ENCODE data around the gene SCGB1A1. TPM values are rescaled to one million over a fixed set of nuclear protein-coding genes. Genes with fewer than 3 reads are reported as not detected.

Gene SCGB1A1
- total RNA-seq, 1 experiment from 2014 or later, result not detected

DNA sequence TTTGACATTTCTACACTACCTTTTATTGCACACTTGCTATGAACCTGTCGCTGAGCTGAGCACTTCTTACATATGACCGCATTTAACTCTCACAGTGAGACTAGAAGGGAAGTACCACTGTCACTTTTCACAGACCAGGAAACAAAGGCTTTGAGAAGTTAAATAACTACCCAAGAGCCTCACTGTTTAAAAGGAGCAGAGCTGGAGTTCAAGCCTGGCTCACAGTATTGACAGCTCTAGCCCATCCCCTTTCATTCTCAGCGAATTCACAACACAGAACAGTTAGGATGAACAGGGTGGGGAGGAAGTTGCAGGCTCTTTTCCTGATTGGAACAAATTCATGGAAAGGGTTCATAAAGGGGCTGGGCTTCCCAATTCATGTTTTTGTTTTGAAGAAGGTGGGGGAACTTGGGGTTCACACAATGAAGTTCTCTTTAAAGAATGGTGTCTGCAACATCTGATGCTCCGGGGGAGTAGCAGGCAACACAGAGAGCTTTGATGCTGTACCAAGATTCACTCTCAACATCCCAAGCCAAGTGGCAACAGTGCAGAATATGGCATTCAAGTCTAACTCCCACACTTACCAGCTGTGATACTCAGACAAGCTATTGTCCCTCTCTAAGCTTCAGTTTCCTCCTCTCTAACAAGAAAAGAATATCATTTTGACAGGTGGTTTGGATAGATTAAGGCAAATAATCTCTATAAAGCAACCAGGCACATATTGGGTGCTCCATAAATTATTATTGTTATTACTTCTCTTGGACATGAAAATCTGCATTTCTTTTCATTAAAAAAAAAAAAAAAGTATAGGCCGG lies 17.2 kb downstream of the SCGB1A1 start:
- no peak for TF ChIP-seq CTCF (IDR thresholded peaks at IDR 0.05; ENCODE audit: unreplicated experiment)
- ChIA-PET CTCF (interaction anchor here (0.6 to 3.1 kb wide), 3 partner anchors 11 to 125 kb away, joined by 3 to 18 read pairs (median 6); no protein-coding TSS in a partner anchor), POLR2A (no interaction called here)
- no peaks in the 10 kb centered on the region for H3K36me3 Mint-ChIP-seq (ENCODE audit: insufficient read depth, unreplicated experiment)
- peaks cover 6% of the 10 kb centered on the region for H3K4me1 Mint-ChIP-seq (ENCODE audit: insufficient read depth, unreplicated experiment)
- no peaks in the 10 kb centered on the region for H3K27me3 Mint-ChIP-seq (ENCODE audit: insufficient read depth, unreplicated experiment)
- BruUV-seq (replicated peaks), result no TSS peak
- no peak overlapping the region for H3K27ac Mint-ChIP-seq (ENCODE audit: low read depth, unreplicated experiment)
- DNase-seq (ENCODE audit: unreplicated experiment), result no peak
- intact Hi-C loops (cut with micrococcal nuclease), result no loop called here
- H3K4me3 Mint-ChIP-seq (ENCODE audit: unreplicated experiment), result no peak overlapping the region
- H3K9me3 Mint-ChIP-seq (ENCODE audit: unreplicated experiment), result no peaks in the 10 kb centered on the region

- Mint-ChIP-seq H3K27me3 (ENCODE audit: insufficient read depth, unreplicated experiment) (no peaks in the 10 kb centered on the region), H3K27ac (ENCODE audit: low read depth, unreplicated experiment) (no peak overlapping the region), H3K4me3 (ENCODE audit: unreplicated experiment) (no peak overlapping the region), H3K36me3 (ENCODE audit: insufficient read depth, unreplicated experiment) (no peaks in the 10 kb centered on the region), H3K4me1 (ENCODE audit: insufficient read depth, unreplicated experiment) (no peaks in the 10 kb centered on the region), H3K9me3 (ENCODE audit: unreplicated experiment) (no peaks in the 10 kb centered on the region)
- CTCF ChIA-PET, result interaction anchor here (0.6 to 3.1 kb wide), 3 partner anchors 12 to 106 kb away, joined by 3 to 18 read pairs (median 6); no protein-coding TSS in a partner anchor
- TF ChIP-seq CTCF (IDR thresholded peaks at IDR 0.05; ENCODE audit: unreplicated experiment), result no peak
- no peak for DNase-seq (ENCODE audit: unreplicated experiment)
- no TSS peak for BruUV-seq (replicated peaks)
- POLR2A ChIA-PET, result no interaction called here
- intact Hi-C loops (cut with micrococcal nuclease), result no loop called here
These were observed 18.8 kb downstream of the SCGB1A1 start for GRCh38 chr11:62437616-62438015.

DNA sequence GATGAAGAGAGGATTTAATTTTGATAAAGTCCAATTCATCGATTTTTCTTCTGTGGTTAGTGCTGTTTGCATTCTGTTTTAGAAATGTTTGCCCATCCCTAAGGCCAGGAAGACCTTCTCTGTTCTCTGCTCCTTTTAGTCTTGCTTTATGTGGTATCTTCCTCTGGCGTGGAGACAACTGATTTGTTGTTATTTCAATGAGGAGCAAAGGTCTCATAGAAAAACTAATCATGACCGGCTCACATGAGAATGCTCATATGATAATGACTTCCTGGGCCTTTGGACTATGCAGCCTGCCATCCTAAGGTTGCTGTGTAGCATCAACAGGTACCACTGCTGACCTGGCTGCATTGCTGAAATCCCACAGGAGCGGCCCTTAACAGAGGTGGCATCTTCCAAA lies 19.8 kb downstream of the SCGB1A1 start:
- no peak overlapping the region for H3K4me3 Mint-ChIP-seq (ENCODE audit: unreplicated experiment)
- DNase-seq (ENCODE audit: unreplicated experiment), result no peak
- no peaks in the 10 kb centered on the region for H3K9me3 Mint-ChIP-seq (ENCODE audit: unreplicated experiment)
- no peaks in the 10 kb centered on the region for H3K27me3 Mint-ChIP-seq (ENCODE audit: insufficient read depth, unreplicated experiment)
- no peak for TF ChIP-seq CTCF (IDR thresholded peaks at IDR 0.05; ENCODE audit: unreplicated experiment)
- H3K36me3 Mint-ChIP-seq (ENCODE audit: insufficient read depth, unreplicated experiment), result no peaks in the 10 kb centered on the region
- CTCF ChIA-PET, result interaction anchor here (0.6 to 3.1 kb wide), 3 partner anchors 14 to 103 kb away, joined by 3 to 18 read pairs (median 3); no protein-coding TSS in a partner anchor
- no peak overlapping the region for H3K27ac Mint-ChIP-seq (ENCODE audit: low read depth, unreplicated experiment)
- H3K4me1 Mint-ChIP-seq (ENCODE audit: insufficient read depth, unreplicated experiment), result no peaks in the 10 kb centered on the region
- BruUV-seq (replicated peaks), result no TSS peak
- POLR2A ChIA-PET, result no interaction called here
- intact Hi-C loops (cut with micrococcal nuclease), result no loop called here

DNA sequence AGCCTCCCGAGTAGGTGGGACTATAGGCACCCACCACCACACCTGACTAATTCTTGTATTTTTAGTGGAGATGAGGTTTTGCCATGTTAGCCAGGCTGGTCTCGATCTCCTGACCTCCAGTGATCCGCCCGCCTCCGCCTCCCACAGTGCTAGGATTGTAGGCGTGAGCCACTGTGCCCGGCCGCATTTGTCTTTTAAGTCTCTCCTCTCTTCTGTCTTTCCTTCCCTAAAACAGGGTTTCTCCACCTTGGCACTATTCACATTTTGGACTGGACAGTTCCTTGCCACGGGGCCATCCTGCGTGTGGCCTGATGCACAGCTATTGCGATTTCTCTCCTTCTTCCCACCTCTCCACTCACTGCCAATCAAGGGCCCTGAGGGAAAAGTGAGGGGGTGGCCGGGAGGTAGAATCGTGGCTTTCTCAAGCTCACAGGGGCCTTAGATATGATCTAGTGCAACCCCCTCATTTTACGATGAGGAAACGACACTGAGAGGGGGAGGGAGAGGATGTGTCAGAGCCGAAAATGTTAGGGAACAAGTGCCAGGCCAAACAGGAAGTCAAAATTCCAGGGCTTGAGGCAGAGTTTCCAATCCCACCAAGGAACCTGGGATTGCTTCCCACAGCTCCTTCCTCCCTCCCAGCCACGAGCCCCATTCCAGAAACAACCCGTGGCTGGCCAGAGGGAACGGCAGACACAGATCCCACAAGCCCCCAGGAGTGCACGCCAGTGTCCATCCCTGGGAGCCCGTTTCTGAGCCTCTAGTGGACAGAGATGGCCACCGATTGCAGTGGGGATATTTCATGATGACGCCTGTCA lies 21.2 kb downstream of the SCGB1A1 start:
- BruUV-seq (replicated peaks), result no TSS peak
- Mint-ChIP-seq H3K4me1 (ENCODE audit: insufficient read depth, unreplicated experiment) (no peaks in the 10 kb centered on the region), H3K27ac (ENCODE audit: low read depth, unreplicated experiment) (no peak overlapping the region), H3K27me3 (ENCODE audit: insufficient read depth, unreplicated experiment) (no peaks in the 10 kb centered on the region), H3K9me3 (ENCODE audit: unreplicated experiment) (no peaks in the 10 kb centered on the region), H3K36me3 (ENCODE audit: insufficient read depth, unreplicated experiment) (no peaks in the 10 kb centered on the region), H3K4me3 (ENCODE audit: unreplicated experiment) (no peak overlapping the region)
- ChIA-PET POLR2A (interaction anchor here (0.7 to 1.0 kb wide), 3 partner anchors 16 to 64 kb away, joined by 3 read pairs; no protein-coding TSS in a partner anchor), CTCF (interaction anchor here (1.0 kb wide), 1 partner anchor 102 kb away, joined by 3 read pairs; no protein-coding TSS in a partner anchor)
- no peak for TF ChIP-seq CTCF (IDR thresholded peaks at IDR 0.05; ENCODE audit: unreplicated experiment)
- DNase-seq (ENCODE audit: unreplicated experiment), result peak; percentile 34
- intact Hi-C loops (cut with micrococcal nuclease), result no loop called here

Measured in MCF 10A (cell line).